Measurements from ENCODE around the gene SRCIN1.

GRCh38 chr17:38508954-38509771 is 96.6 kb downstream of the SRCIN1 start:
- peak; percentile 18 to 60 (median 48) for TF ChIP-seq CTCF (IDR thresholded peaks at IDR 0.05 in 4 of 5, conservative IDR thresholded peaks at IDR 0.05 in 1 of 5)
- no peak for TF ChIP-seq POLR2A (IDR thresholded peaks at IDR 0.05)

Data from gastrocnemius medialis (tissue), 4 donors.